NCI-H187 (cell line): Measurements from ENCODE around the gene CHRNA5.
"Not testable (repeated sequence)": the region's sequence is repeated elsewhere in the genome, so short reads cannot be mapped to it uniquely, and the experiment has no call there.

Experiments
- DNase-seq, 2 experiments: peaks; one replicate each; lab custom pipeline; 2025; lab: John Stamatoyannopoulos, UW

The CHRNA5 gene

DNA sequence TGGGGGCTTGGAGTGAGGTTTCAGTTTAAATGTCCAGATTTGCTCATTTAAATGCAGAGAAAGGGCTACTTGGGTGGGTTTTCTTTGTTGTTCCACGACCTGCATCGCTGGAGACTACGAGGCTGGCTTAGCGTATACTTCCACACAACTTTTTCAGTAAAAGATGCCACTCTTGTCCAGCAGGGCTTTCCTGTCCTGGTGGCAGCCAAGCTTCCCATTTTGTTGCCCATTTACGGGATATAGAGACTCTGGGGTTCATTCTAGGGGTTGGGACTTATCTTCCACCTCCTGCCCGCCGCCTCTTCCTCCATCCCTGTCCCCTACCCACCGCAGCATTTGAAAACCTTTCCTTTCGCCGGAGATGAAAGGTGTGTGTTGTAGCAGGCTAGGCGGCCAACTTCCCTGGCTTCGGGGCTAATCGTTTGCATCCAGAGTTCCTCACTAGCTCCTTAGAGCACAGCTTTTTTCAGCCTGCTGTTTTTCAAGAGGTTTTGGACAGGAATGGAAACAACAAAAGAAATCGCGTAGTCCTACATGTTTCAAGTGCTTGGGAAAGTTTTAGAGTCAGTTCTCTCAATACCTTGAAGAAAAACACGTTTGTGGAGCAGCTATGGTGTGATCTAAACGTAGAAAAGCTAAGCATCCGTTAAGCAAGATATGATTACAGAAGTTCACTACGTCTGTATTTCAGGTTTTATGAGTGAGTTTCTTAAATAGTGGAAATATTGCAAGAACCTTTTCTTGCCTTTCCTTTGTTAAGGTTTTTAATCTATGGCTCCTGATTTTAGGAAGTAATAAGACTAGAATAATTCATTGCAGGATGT is 843 bp downstream of the CHRNA5 start:
- DNase-seq, result no peak

DNA sequence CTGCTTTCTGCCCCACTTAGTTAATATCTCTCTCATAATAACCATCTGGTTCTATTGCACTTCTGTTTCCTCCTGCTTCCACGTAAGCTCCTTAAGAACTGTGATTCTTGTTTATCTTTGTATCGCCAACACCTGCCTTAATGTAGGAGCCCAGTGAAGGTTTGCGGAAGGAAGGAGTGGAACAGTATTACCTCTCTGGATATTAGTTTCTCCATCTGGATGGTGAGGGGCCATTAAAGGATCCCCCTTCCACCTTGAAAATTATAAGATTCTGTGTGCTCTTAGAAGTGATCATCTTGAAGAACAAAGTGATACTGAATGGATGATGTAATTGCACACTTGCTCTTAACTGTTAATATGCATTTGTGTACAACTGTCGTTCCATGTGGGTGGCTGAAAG is 2.2 kb downstream of the CHRNA5 start:
- DNase-seq, result no peak

DNA sequence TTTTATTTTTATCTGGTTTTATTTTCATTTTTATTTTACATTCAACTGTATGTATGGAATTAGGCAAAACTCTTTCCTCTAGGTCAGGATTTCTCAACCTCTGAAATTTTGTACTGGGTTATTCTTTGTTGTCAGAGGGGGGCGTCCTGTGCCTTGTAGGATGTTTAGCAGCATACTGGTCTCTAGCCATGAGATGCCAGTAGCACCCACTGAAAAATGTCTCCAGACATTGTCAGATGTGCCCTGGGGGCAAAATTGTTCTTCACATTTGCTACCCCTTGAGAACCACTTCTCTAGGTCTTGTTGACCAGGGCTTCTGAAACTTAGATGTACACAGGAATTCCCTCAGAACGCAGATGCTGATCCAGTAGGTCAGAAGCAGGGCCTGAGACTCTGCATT is 5.4 kb downstream of the CHRNA5 start:
- no peak for DNase-seq

GRCh38 chr15:78571382-78571781 is 6.1 kb downstream of the CHRNA5 start:
- no peak for DNase-seq

GRCh38 chr15:78573416-78573815 is 8.1 kb downstream of the CHRNA5 start:
- no peak for DNase-seq

- DNase-seq, result no peak
These were observed 9.6 kb downstream of the CHRNA5 start for GRCh38 chr15:78574944-78575343.

DNA sequence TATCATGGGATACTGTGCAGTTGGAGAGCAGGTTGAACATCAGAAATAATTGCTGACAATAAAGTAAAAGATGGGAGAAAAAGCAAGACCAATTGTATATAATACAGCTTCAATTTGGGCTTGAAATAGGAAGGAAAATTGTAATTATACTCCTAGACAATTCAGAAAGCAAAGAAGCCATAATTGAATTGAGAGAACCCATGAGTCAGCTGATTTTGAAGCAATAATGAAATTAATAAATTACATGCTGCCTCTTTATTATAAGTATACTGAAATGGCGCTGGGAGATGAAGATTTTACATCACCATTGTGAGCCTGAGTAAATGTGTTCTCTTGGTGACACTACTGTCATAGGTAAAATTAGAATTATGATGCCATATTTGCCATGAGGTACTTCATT is 32.3 kb downstream of the CHRNA5 start:
- DNase-seq, result no peak

GRCh38 chr15:78598348-78598747 is 33.0 kb downstream of the CHRNA5 start:
- DNase-seq, result no peak

GRCh38 chr15:78599189-78599588 is 33.9 kb downstream of the CHRNA5 start:
- DNase-seq, result no peak

DNA sequence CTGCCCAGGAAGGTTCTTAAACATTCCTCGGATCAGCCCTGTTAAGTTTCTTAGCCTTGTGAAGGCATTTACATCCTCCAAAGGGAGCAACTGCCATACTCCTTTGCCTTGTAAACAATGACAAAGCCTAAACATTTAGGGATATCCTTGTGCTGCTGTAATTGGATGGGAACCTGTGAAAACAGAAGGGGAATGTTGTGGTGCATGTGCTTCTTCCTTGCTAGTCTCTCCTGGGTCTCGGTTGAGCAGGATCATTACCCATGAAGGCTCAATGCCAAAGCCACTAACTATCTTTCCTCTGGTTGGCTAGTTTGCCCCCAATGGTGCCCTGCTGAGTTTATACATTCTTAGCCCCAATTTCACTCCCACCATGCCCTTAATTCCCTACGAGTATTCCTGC is 38.1 kb downstream of the CHRNA5 start:
- DNase-seq, result no peak

GRCh38 chr15:78604420-78604819 is 39.1 kb downstream of the CHRNA5 start:
- DNase-seq, result no peak

GRCh38 chr15:78605201-78605600 is 39.9 kb downstream of the CHRNA5 start:
- DNase-seq, result no peak

DNA sequence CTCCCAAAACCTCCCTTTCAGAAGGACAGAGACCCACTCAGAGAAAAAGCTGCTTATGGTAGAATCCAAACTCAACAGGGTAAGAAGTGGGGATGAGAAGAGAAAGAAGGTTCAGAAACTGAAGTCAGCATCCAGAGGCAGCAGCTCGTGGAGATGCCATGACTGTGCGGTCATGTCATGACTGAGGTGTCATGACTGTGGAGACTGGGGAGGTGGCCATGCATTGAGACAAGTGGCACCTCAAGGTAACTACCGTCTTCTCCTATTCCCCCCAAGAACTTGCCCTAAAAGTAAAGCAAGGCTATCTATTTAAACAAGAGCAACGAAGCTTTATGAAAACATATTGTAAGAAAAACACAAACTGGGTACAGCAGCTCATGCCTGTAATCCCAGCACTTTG is 40.4 kb downstream of the CHRNA5 start:
- DNase-seq, result no peak

GRCh38 chr15:78609551-78609950 is 44.2 kb downstream of the CHRNA5 start:
- not testable (repeated sequence) for DNase-seq

- no peak for DNase-seq
These were observed 48.7 kb downstream of the CHRNA5 start for GRCh38 chr15:78614021-78614420.

DNA sequence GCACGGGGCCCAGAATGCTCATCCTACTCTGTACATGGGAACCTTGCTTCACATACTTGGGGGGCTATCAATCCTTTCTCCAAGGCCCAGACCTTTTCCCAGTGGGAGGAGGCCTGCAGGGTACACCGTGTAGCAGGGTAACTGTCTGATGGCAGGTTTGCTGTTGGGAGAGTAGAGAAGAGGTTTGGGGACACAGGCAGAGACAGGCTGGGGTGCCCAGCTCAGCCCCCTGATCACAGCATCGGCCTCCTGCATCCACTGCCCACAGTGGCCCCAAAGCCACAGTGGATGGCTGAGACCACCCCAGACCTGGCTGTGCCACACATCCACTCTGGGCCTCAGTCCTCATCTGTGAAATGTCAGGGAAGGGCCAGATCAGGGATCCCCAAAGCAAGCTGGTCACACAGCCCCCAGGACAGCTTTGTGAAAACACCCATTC is 49.9 kb downstream of the CHRNA5 start:
- no peak for DNase-seq

GRCh38 chr15:78616506-78616905 is 51.2 kb downstream of the CHRNA5 start:
- DNase-seq, result no peak

- DNase-seq, result no peak
These were observed 51.8 kb downstream of the CHRNA5 start for GRCh38 chr15:78617076-78617475.

- DNase-seq, result no peak
These were observed 52.2 kb downstream of the CHRNA5 start for GRCh38 chr15:78617516-78617915.

- DNase-seq, result no peak
These were observed 52.7 kb downstream of the CHRNA5 start for GRCh38 chr15:78618064-78618463.

- peak; percentile 12 to 19 for DNase-seq
These were observed 53.2 kb downstream of the CHRNA5 start for GRCh38 chr15:78618490-78618934.

- DNase-seq, result no peak
These were observed 54.0 kb downstream of the CHRNA5 start for GRCh38 chr15:78619022-78619950.

GRCh38 chr15:78620021-78620526 is 54.8 kb downstream of the CHRNA5 start:
- DNase-seq, result no peak
